Aorta (tissue), 5 donors: Measurements from ENCODE around the gene VPREB3. TPM values are rescaled to one million over a fixed set of nuclear protein-coding genes. Genes with fewer than 3 reads are reported as not detected.

ENCODE experiments used
- ATAC-seq: fragments of 200-7000 bp; cut with Tn5 transposase; one replicate; pipeline ENCODE4 v1.9.1; 2022; ENCODE audit warnings: moderate library complexity; ENCODE audit not compliant: low FRiP score
- DNase-seq, 2 donors: peaks; one replicate each; pipeline ENCODE4 v3.0.0-alpha.2; 2020
- H3K27ac ChIP-seq, 2 donors: one replicate each; pipeline ENCODE4 v1.5.1; 2013; ENCODE audit warnings: low read length in 2 of 2, mild to moderate bottlenecking in 2 of 2, moderate library complexity in 2 of 2, control low read depth in 1 of 2, inconsistent platforms in 1 of 2, low read depth in 1 of 2
- H3K27me3 ChIP-seq, 2 donors: one replicate each; pipeline ENCODE4 v1.6.1; 2013; ENCODE audit warnings: control low read depth in 1 of 2, low read length in 1 of 2, mild to moderate bottlenecking in 1 of 2, moderate library complexity in 1 of 2; ENCODE audit not compliant: insufficient read depth in 2 of 2, control insufficient read depth in 1 of 2
- H3K36me3 ChIP-seq, 2 donors: one replicate each; pipeline ENCODE4 v1.6.1; 2013; ENCODE audit warnings: control low read depth in 1 of 2, low read length in 1 of 2, mild to moderate bottlenecking in 1 of 2; ENCODE audit not compliant: insufficient read depth in 2 of 2, control insufficient read depth in 1 of 2
- H3K4me1 ChIP-seq, 2 donors: one replicate each; pipeline ENCODE4 v1.6.1; 2013; ENCODE audit warnings: low read length in 2 of 2, control low read depth in 1 of 2, mild to moderate bottlenecking in 1 of 2, moderate library complexity in 1 of 2; ENCODE audit not compliant: insufficient read depth in 2 of 2, control insufficient read depth in 1 of 2
- H3K4me3 ChIP-seq, 2 donors: one replicate each; pipeline ENCODE4 v1.5.1; 2013; ENCODE audit warnings: low read length in 2 of 2, control low read depth in 1 of 2, mild to moderate bottlenecking in 1 of 2
- H3K9me3 ChIP-seq: one replicate; pipeline ENCODE4 v1.6.1; 2013; ENCODE audit warnings: mild to moderate bottlenecking, low read length; ENCODE audit not compliant: control insufficient read depth
- WGBS, 2 donors: extraction: QIAGEN DNeasy Blood & Tissue Kit; methylation state at CpG; one replicate each; pipeline ENCODE4 v1.1.7; 2013; 5-methylcytosine and 5-hydroxymethylcytosine counted together
- intact Hi-C, 2 donors: fragments of 100-400 bp; cut with DNase I; formaldehyde crosslinking; loops; one replicate each; pipeline versions ENCODE4 v1.14.2 to v1.15.0; 2022
- polyA plus RNA-seq, 2 donors: library from polyadenylated mRNA; stranded (reverse); fragments of 200-250 nt; gene quantifications; one replicate each; pipeline ENCODE4 v1.2.3, GENCODE V29; 2013
- total RNA-seq, 2 donors: library from RNA; stranded (reverse); fragmentation: NEBNext Ultra II Directional; extraction: Animal tissue kit (Norgen Biotek cat#: 25700); gene quantifications; one replicate each; pipeline ENCODE4 v1.2.1, GENCODE V29; 2021
- donor health status: healthy with polysubstance abuse.
- donor health status: Bipolar disorder and iron deficiency.
- donor health status: DM: no; HTN: no; CAD: no.
- donor health status: DM: no; HTN: no; CAD: no.
- donor health status: DM: yes; HTN: yes; CAD: no.

VPREB3 gene
- total and polyA plus RNA-seq, 4 donors = 0.69 TPM; not detected in 3

- H3K36me3 ChIP-seq = peaks cover 0 to 3% of the 10 kb centered on the region in 2 donors
- intact Hi-C loops = no loop called here
- no peak overlapping the region for H3K27ac ChIP-seq
- ATAC-seq (no peak), DNase-seq (no peak)
- no peaks in the 10 kb centered on the region for H3K27me3 ChIP-seq
- WGBS, 2 donors = 85 to 86% methylated on average over 25 of the region's 25 CpGs
- no peak overlapping the region for H3K4me3 ChIP-seq
- no peaks in the 10 kb centered on the region for H3K4me1 ChIP-seq
- no peaks in the 10 kb centered on the region for H3K9me3 ChIP-seq
Observed at GRCh38 chr22:23791738-23792645, 37.8 kb upstream of the VPREB3 start.

- 56 to 64% methylated on average over 11 of the region's 11 CpGs for WGBS, 2 donors
- no peaks in the 10 kb centered on the region for H3K27me3 ChIP-seq
- DNase-seq (no peak), ATAC-seq (no peak)
- H3K4me1 ChIP-seq = no peaks in the 10 kb centered on the region
- no peak overlapping the region for H3K4me3 ChIP-seq
- peaks cover 0 to 3% of the 10 kb centered on the region in 2 donors for H3K36me3 ChIP-seq
- no peaks in the 10 kb centered on the region for H3K9me3 ChIP-seq
- H3K27ac ChIP-seq = no peak overlapping the region
- intact Hi-C loops = no loop called here
Observed at GRCh38 chr22:23790819-23791737, 36.9 kb upstream of the VPREB3 start.

GRCh38 chr22:23789638-23790037, 35.4 kb upstream of the VPREB3 start:
- no peaks in the 10 kb centered on the region for H3K27me3 ChIP-seq
- H3K4me1 ChIP-seq = no peaks in the 10 kb centered on the region
- DNase-seq = no peak
- H3K9me3 ChIP-seq = no peaks in the 10 kb centered on the region
- peaks cover 0 to 3% of the 10 kb centered on the region in 2 donors for H3K36me3 ChIP-seq
- 82 to 86% methylated on average over 4 of the region's 4 CpGs for WGBS, 2 donors
- no peak for ATAC-seq
- no peak overlapping the region for H3K4me3 ChIP-seq
- H3K27ac ChIP-seq = no peak overlapping the region
- intact Hi-C loops = no loop called here

GRCh38 chr22:23789121-23789520, 34.9 kb upstream of the VPREB3 start:
- no peak overlapping the region for H3K4me3 ChIP-seq
- WGBS, 2 donors = 72 to 75% methylated on average over 4 of the region's 4 CpGs
- DNase-seq (peak in 1 of 2 donors; percentile 8), ATAC-seq (no peak)
- H3K27ac ChIP-seq = no peak overlapping the region
- H3K9me3 ChIP-seq = no peaks in the 10 kb centered on the region
- intact Hi-C loops = no loop called here
- H3K4me1 ChIP-seq = no peaks in the 10 kb centered on the region
- no peaks in the 10 kb centered on the region for H3K36me3 ChIP-seq
- H3K27me3 ChIP-seq = no peaks in the 10 kb centered on the region

GRCh38 chr22:23787910-23788309, 33.7 kb upstream of the VPREB3 start:
- WGBS, 2 donors = 19 to 27% methylated on average over 3 of the region's 3 CpGs
- no peaks in the 10 kb centered on the region for H3K27me3 ChIP-seq
- no peak for ATAC-seq
- intact Hi-C loops = loop anchor here in 1 of 2 donors (2.0 kb wide), 2 partner anchors 19 to 51 kb away; partner anchors contain the start of gene DERL3
- DNase-seq = no peak
- no peak overlapping the region for H3K27ac ChIP-seq
- H3K4me3 ChIP-seq = peak overlapping the region in 1 of 2 donors; percentile 82
- H3K9me3 ChIP-seq = no peaks in the 10 kb centered on the region
- no peaks in the 10 kb centered on the region for H3K36me3 ChIP-seq
- H3K4me1 ChIP-seq = no peaks in the 10 kb centered on the region

GRCh38 chr22:23787600-23787896, 33.3 kb upstream of the VPREB3 start:
- Histone ChIP-seq H3K4me3 (peak overlapping the region; percentile 64 to 82), H3K27me3 (no peaks in the 10 kb centered on the region), H3K9me3 (no peaks in the 10 kb centered on the region), H3K27ac (no peak overlapping the region), H3K4me1 (no peaks in the 10 kb centered on the region), H3K36me3 (no peaks in the 10 kb centered on the region)
- WGBS, 2 donors = 0 to 1% methylated on average over 5 of the region's 5 CpGs
- DNase-seq (no peak), ATAC-seq (no peak)
- intact Hi-C loops = loop anchor here in 1 of 2 donors (2.0 kb wide), 2 partner anchors 19 to 51 kb away; partner anchors contain the start of gene DERL3

GRCh38 chr22:23786752-23787599, 32.8 kb upstream of the VPREB3 start, which contains the start of gene SMARCB1:
TSS of gene SMARCB1 (plus strand) at chr22:23786966. CDS start at chr22:23787170, 204 bp downstream.
- Histone ChIP-seq H3K9me3 (no peaks in the 10 kb centered on the region), H3K4me1 (no peaks in the 10 kb centered on the region), H3K27ac (peak within 1 kb of the TSS; percentile 47 to 87), H3K36me3 (no peaks in the 10 kb centered on the region), H3K4me3 (peak within 1 kb of the TSS; percentile 64 to 82), H3K27me3 (no peaks in the 10 kb centered on the region)
- intact Hi-C loops = loop anchor here in 1 of 2 donors (1.0 to 2.0 kb wide), 3 partner anchors 18 to 52 kb away; partner anchors contain the start of gene DERL3
- peak; percentile 95 to 97 for DNase-seq
- peak; percentile 95 for ATAC-seq
- 0% methylated on average over 76 to 97 of the region's 97 CpGs for WGBS, 2 donors

- DNase-seq (no peak), ATAC-seq (peak; percentile 16)
- intact Hi-C loops = loop anchor here in 1 of 2 donors (1.0 to 2.0 kb wide), 3 partner anchors 17 to 53 kb away; partner anchors contain the start of gene DERL3
- no peak overlapping the region for H3K4me3 ChIP-seq
- H3K9me3 ChIP-seq = no peaks in the 10 kb centered on the region
- no peaks in the 10 kb centered on the region for H3K4me1 ChIP-seq
- no peaks in the 10 kb centered on the region for H3K27me3 ChIP-seq
- 9 to 13% methylated on average over 9 of the region's 9 CpGs for WGBS, 2 donors
- H3K36me3 ChIP-seq = no peaks in the 10 kb centered on the region
- H3K27ac ChIP-seq = peak overlapping the region in 1 of 2 donors; percentile 68
Observed at GRCh38 chr22:23786261-23786710, 32.1 kb upstream of the VPREB3 start.
